Endothelial cell of umbilical vein (primary cell): ENCODE data around the gene RGS6. TPM values are rescaled to one million over a fixed set of nuclear protein-coding genes. Genes with fewer than 3 reads are reported as not detected.

ENCODE experiments used
- BruUV-seq: library from RNA; stranded (reverse); fragments of 400-500 nt; replicated peaks from 2 replicates; lab custom pipeline; 2021; lab: Mats Ljungman, UMichigan
- CTCF ChIA-PET: fragments of 300-600, 350-600 bp; sonication (Branson Sonifier 250); formaldehyde crosslinking; loops from one replicate; lab custom pipeline; 2021; ENCODE audit warnings: antibody characterized with exemption, inconsistent platforms; lab: Charles Lee
- POLR2A ChIA-PET: fragments of 300-600, 350-600 bp; sonication (Branson Sonifier 250); formaldehyde crosslinking; loops from one replicate; lab custom pipeline; 2021; ENCODE audit warnings: antibody characterized with exemption, inconsistent platforms; lab: Charles Lee
- DNase-seq: peaks from one replicate; pipeline ENCODE4 v3.0.0-alpha.2; 2011; ENCODE audit warnings: low read depth, low spot score
- FAIRE-seq: peaks from 2 replicates; lab custom pipeline; 2011; peaks lifted over from hg19 to GRCh38; lab: Jason Lieb, UNC
- H2AFZ ChIP-seq: 2 replicates; pipeline ENCODE4 v1.6.0; 2012; ENCODE audit warnings: low read depth, low read length, control low read depth, inconsistent platforms
- H3K27ac ChIP-seq: 2 replicates; pipeline ENCODE4 v1.5.1; 2011; ENCODE audit warnings: low read depth, mild to moderate bottlenecking, control low read depth, low read length, moderate library complexity; ENCODE audit not compliant: insufficient read depth
- H3K27me3 ChIP-seq, 2 experiments: 2 replicates each; pipeline versions ENCODE4 v1.6.0 to v1.6.1; 2011; ENCODE audit warnings: low read length in 2 of 2, mixed read lengths in 1 of 2; ENCODE audit not compliant: control insufficient read depth in 2 of 2, insufficient read depth in 2 of 2
- H3K36me3 ChIP-seq, 2 experiments: 2 replicates in 1 of 2; 3 replicates in 1 of 2; pipeline ENCODE4 v1.5.1; 2011; ENCODE audit warnings: low read length in 2 of 2, mild to moderate bottlenecking in 1 of 2, moderate library complexity in 1 of 2; ENCODE audit not compliant: control insufficient read depth in 2 of 2, insufficient read depth in 2 of 2; ENCODE audit errors: extremely low read depth in 1 of 2
- H3K4me1 ChIP-seq: 3 replicates; pipeline ENCODE4 v1.5.1; 2011; ENCODE audit warnings: mild to moderate bottlenecking, low read length; ENCODE audit not compliant: control insufficient read depth, insufficient read depth; ENCODE audit errors: extremely low read depth
- H3K4me2 ChIP-seq: 2 replicates; pipeline ENCODE4 v1.6.1; 2011; ENCODE audit warnings: low read length, control low read depth, mixed read lengths; ENCODE audit not compliant: insufficient read depth
- H3K4me3 ChIP-seq, 3 experiments: fragments of 200-600 bp in 1 of 3; sonication (generic), shearing (Covaris generic) in 1 of 3; replicated peaks in 1 of 3; 2 replicates each; pipeline ENCODE4 v1.5.1; 2011 to 2016; ENCODE audit warnings: control low read depth in 3 of 3, low read length in 3 of 3, mild to moderate bottlenecking in 2 of 3, inconsistent platforms in 1 of 3, low read depth in 1 of 3, moderate library complexity in 1 of 3; ENCODE audit not compliant: insufficient read depth in 1 of 3
- H3K79me2 ChIP-seq: 2 replicates; pipeline ENCODE4 v1.6.0; 2012; ENCODE audit warnings: low read length, inconsistent platforms; ENCODE audit not compliant: control insufficient read depth, insufficient read depth
- H3K9ac ChIP-seq: replicated peaks from 2 replicates; pipeline ENCODE3; 2011; ENCODE audit warnings: low read length, control low read depth; ENCODE audit not compliant: insufficient read depth; ENCODE audit errors: extremely low read depth
- H3K9me1 ChIP-seq: replicated peaks from 3 replicates; pipeline ENCODE4 v1.6.0; 2011; ENCODE audit warnings: mild to moderate bottlenecking, low read length; ENCODE audit not compliant: control insufficient read depth, insufficient read depth; ENCODE audit errors: extremely low read depth
- H3K9me3 ChIP-seq: replicated peaks from 2 replicates; pipeline ENCODE4 v1.5.1; 2012; ENCODE audit warnings: low read length, inconsistent platforms; ENCODE audit not compliant: control insufficient read depth, insufficient read depth
- H4K20me1 ChIP-seq: replicated peaks from 2 replicates; pipeline ENCODE3; 2011; ENCODE audit warnings: mild to moderate bottlenecking, low read length; ENCODE audit not compliant: control insufficient read depth, insufficient read depth; ENCODE audit errors: extremely low read depth
- CTCF ChIP-seq, 2 donors: IDR thresholded peaks; 1 replicate in 1 of 2; 2 replicates in 1 of 2; pipeline ENCODE4 v1.5.1; 2011; ENCODE audit warnings: low read length in 2 of 2, mild to moderate bottlenecking in 2 of 2, moderate library complexity in 2 of 2, control low read depth in 1 of 2, inconsistent platforms in 1 of 2, low read depth in 1 of 2; ENCODE audit not compliant: insufficient read depth in 1 of 2; ENCODE audit errors: extremely low read depth in 1 of 2
- EZH2 ChIP-seq: IDR thresholded peaks from 2 replicates; pipeline ENCODE4 v1.6.1; 2012; ENCODE audit warnings: borderline replicate concordance, low read depth, mild to moderate bottlenecking, moderate library complexity, low read length, inconsistent platforms; ENCODE audit not compliant: severe bottlenecking
- FOS ChIP-seq: IDR thresholded peaks from 2 replicates; pipeline ENCODE4 v1.6.1; 2011; ENCODE audit warnings: mild to moderate bottlenecking, low read length, moderate library complexity, borderline replicate concordance; ENCODE audit not compliant: insufficient read depth
- GATA2 ChIP-seq: IDR thresholded peaks from 2 replicates; pipeline ENCODE4 v1.7.0; 2011; ENCODE audit warnings: low read depth, mild to moderate bottlenecking, moderate library complexity, mixed read lengths, low read length; ENCODE audit not compliant: insufficient read length, insufficient read depth
- JUN ChIP-seq: IDR thresholded peaks from 2 replicates; pipeline ENCODE4 v1.6.1; 2011; ENCODE audit warnings: borderline replicate concordance, low read depth; ENCODE audit not compliant: insufficient read length, insufficient read depth
- MAX ChIP-seq: IDR thresholded peaks from 2 replicates; pipeline ENCODE4 v1.6.1; 2011; ENCODE audit not compliant: insufficient read depth, insufficient read length
- MYC ChIP-seq: IDR thresholded peaks from one replicate; pipeline ENCODE4 v1.6.1; 2011; ENCODE audit warnings: mild to moderate bottlenecking, low read depth, low read length
- POLR2A ChIP-seq: IDR thresholded peaks from 2 replicates; pipeline ENCODE4 v1.6.1; 2012; ENCODE audit warnings: low read depth, mild to moderate bottlenecking, control low read depth, low read length
- POLR2AphosphoS5 ChIP-seq: IDR thresholded peaks from 2 replicates; pipeline ENCODE4 v1.6.1; 2012; ENCODE audit warnings: low read depth, mild to moderate bottlenecking, control low read depth, low read length, moderate library complexity; ENCODE audit not compliant: insufficient read depth
- dilution Hi-C: fragments of 300-500 bp; cut with MboI; formaldehyde crosslinking; loops from one replicate; pipeline ENCODE4 v1.15.0; 2019; ENCODE audit warnings: low sequenced_read_pairs; ENCODE audit not compliant: extremely low pct_ligation_motif_present
- intact Hi-C: fragments of 100-400 bp; cut with micrococcal nuclease; formaldehyde crosslinking; loops from one replicate; pipeline ENCODE4 v1.10.0; 2022
- polyA plus RNA-seq, 4 experiments: library from polyadenylated mRNA; depleted of rRNA in 3 of 4; stranded (reverse) in 3 of 4; unstranded in 1 of 4; fragments of >200 nt; gene quantifications; 2 replicates each; pipeline versions ENCODE4 v1.2.1 to v1.2.3, GENCODE V29; 2011 to 2012; ENCODE audit warnings: missing spikeins in 1 of 4
- total RNA-seq: library from RNA; stranded (reverse); gene quantifications from 2 replicates; pipeline ENCODE4 v1.2.3, GENCODE V29; 2021

Gene RGS6
- total and polyA plus RNA-seq, 2 donors (not counting 3 experiments of a cell fraction or from before 2014, with no cell fraction given): not detected

GRCh38 chr14:71890541-71890940, 41.7 kb upstream of the RGS6 start:
- Histone ChIP-seq H3K4me2 (no peak overlapping the region), H3K9me3 (no peaks in the 10 kb centered on the region), H3K4me1 (no peaks in the 10 kb centered on the region), H3K9ac (no peak overlapping the region), H3K27me3 (no peaks in the 10 kb centered on the region), H3K27ac (no peak overlapping the region), H3K9me1 (no peaks in the 10 kb centered on the region), H2AFZ (no peak overlapping the region), H3K79me2 (no peaks in the 10 kb centered on the region), H3K4me3 (no peak overlapping the region), H3K36me3 (no peaks in the 10 kb centered on the region), H4K20me1 (no peaks in the 10 kb centered on the region)
- DNase-seq (no peak), FAIRE-seq (no peak)
- BruUV-seq: no TSS peak
- intact Hi-C loops (no loop called here), dilution Hi-C loops (no loop called here)
- ChIA-PET CTCF (no interaction called here), POLR2A (no interaction called here)
- TF ChIP-seq POLR2A (no peak), JUN (no peak), GATA2 (no peak), CTCF (IDR thresholded peaks at IDR 0.05; ENCODE audit: extremely low read depth in 1 of 2, insufficient read depth in 1 of 2, low read depth in 1 of 2, low read length in 2 of 2) (no peak), MYC (no peak), EZH2 (no peak), MAX (no peak), POLR2AphosphoS5 (no peak), FOS (no peak)
